ENCODE results near the gene IFITM1.
"Not testable (repeated sequence)": the region's sequence is repeated elsewhere in the genome, so short reads cannot be mapped to it uniquely, and the experiment has no call there.

The IFITM1 gene

DNA sequence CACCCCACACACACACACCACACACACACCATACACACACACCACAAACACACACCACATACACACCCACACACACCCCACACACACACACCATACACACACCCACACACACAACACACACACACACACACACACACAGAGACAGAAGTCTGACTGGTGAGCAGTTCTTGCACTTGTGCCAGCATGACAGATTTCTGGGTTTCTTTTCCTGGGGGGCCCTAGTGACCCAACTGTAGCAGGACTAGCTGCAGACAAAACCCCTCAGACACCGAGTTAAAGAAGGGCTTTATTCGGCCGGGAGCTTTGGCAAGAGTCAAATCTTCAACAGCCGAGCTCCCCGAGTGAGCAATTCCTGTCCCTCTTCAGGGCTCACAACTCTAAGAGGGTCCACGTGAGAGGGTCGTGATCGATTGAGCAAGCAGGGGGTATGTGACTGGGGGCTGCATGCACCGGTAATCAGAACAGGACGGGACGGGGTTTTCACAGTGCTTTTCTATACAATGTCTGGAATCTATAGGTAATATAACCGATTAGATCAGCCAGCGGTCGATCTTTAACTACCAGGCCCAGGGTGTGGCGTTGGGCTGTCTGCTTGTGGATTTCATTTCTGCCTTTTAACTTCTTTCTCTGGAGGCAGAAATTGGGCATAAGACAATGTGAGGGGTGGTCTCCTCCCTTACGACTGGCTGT is 36.3 kb downstream of the IFITM1 start:
- DNase-seq = peak; percentile 16

DNA sequence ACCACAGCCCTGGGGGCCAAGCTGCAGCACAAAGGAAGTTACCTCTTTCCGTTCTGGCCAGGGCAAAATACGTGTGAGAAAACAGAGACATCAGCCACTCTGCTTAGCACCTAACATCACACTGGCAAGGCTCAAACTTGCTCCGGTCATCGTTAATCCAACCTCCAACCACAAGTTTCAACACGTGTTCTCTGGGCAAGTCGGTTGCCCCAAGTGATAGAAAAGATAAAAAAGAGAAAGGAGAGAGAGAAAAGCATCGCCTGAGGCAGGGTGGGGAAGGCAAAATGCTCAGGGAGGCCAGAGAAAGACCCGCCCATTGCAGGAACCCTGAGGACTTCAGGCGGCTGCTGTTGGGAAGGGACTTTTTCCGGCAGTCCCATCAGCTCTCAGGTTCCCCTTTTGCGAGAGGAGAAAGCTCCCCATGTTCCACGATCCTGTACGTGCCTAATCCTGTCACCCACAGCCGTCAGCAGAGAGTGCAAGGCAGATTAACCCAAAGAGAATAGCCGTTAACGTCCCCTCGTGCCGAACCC is 36.9 kb downstream of the IFITM1 start:
- peak; percentile 36 for DNase-seq

DNA sequence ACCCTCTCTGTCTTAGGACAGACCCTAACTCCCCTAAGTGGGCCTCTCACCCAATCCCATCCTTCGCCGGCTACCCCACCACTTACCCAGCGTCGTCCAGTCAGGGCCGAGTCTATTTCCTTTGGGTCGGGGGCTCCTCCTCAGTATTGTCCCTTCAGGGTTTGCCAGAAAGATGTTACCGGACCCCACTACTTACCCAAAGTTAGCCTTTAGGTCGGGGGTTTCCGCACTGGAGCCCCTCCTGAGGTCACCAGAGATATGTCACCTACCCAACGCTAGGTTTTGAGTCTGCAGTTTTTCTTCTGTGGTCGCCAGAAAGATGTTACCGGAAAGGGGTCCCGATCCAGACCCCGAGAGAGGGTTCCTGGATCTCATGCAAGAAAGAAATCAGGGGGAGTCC is 37.6 kb downstream of the IFITM1 start:
- no peak for DNase-seq

DNA sequence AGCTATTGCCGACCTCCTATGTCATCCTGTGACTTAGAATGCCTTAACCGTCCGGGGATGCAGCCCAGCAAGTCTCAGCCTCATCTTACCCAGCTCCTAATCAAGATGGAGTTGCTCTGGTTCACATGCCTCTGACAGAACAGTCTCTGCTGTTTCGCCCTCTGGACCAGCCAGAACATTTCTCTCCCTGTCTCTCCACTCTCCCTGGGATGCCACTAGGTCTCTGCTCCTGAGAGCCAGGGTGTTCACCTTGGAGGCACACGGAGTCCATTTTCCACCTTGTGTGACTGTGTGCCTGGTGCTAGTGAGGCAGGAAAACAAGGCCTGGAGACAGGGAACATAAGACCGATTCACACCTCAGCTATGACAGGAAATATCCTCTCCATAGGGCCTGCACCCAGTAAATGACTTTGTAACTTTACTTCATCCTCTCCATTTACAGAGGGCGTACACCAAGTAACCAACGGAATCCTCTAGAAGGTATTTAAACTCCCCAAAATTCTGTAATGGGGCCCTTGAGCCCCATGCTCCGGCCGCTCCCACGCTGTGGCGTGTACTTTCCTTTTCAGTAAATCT is 38.7 kb downstream of the IFITM1 start:
- DNase-seq = peak; percentile 16

DNA sequence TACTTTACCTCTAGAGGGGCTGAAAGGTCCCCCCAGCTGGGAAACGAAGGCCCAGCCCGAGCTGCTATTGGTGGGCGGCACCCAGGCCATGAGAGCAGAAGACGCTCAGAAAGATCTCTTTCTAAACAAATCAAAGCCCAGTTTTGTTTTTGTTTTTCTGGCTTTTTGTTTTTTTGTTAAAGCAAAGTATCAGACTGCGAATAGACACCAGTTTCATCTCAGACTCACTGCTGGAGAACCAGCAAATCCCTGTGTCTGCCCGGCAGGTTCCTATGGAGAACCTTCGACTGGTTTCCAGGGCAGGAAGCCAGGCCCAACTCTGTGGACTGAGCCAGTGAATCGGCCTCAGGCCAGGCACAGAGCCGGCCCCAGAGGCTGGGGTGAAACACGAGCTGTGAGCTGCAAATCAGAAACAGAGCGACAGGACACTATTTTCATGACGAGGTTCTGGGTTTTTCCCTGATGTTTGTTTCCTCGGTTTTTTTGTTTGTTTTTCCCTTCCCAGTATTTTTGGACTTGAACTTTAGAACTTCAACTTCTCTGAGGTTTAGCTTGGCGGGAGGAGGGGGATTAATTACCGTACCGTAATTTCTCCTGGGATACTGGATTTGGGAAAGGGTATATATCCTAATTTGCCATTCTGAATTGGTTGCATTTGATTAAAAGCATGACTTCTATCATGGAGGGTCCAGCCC is 39.5 kb downstream of the IFITM1 start:
- DNase-seq = peak; percentile 93

DNA sequence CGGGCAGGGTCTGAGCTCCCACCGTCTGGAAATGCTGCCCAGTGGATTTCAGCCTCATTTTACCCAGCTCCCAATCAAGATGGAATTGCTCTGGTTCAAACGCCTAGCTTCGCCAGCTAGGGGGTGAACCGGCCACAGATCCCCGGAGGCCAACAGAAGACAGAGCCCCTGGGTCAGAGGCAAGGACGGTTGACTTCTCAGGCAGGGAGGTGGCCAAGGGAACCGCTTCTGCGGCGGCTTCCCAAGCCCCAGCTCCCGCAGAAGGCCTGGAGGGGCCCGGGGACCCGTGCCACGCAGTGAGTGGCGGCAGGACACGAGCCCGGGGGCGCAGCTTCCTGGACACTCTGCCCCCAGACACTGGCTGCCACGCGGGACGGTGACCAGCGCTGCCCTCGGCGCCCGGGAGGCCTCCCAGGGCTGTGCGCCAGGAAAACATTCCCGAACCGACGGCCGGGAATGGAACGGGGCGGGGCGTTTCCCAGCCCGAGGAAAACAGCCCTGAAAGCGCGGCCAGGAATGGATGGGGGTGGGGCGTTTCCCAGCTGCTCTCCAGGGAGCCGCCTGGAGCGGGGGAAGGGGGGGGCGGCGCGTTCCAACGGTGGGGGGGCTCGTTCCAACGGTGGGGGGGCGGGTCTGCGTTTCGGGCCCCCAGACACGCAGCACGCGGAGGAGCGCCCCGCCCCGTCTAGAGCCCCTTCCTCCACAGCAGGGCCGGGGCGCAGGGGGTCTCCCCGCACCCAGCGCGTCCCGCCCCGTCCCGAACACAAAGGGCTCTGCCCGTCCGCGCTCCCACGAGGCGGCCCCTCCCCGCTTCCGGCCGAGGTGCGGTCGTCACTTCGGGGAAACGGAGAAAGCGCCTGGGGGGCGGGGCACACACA is 42.0 kb downstream of the IFITM1 start:
- DNase-seq = peak; percentile 96

DNA sequence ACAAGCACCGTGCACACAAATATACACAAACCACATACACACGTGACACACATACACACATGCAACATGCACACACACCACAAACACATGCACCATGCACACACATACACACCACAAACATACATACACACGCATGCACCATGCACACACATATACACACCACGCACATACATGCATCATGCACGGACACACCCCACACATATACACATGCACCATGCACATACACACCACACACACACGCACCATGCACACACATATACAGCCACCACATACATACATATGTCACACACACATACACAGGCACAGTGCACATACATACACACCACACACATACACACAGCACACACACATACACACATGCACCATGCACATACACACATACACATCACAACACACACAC is 42.8 kb downstream of the IFITM1 start:
- peak; percentile 6 for DNase-seq

DNA sequence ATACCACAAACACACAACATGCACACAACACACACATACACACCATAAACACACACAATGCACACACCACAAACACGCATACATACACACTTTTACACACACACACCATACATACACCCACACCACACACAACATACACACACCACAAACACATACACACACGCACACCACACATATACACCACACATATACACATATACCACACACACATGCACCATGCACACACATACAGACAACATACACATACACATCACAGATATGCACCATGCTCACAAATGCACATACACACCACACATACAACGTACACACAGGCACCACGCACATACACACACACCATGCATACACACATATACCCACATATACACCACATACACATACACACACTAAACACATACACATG is 43.7 kb downstream of the IFITM1 start:
- peak; percentile 8 for DNase-seq

DNA sequence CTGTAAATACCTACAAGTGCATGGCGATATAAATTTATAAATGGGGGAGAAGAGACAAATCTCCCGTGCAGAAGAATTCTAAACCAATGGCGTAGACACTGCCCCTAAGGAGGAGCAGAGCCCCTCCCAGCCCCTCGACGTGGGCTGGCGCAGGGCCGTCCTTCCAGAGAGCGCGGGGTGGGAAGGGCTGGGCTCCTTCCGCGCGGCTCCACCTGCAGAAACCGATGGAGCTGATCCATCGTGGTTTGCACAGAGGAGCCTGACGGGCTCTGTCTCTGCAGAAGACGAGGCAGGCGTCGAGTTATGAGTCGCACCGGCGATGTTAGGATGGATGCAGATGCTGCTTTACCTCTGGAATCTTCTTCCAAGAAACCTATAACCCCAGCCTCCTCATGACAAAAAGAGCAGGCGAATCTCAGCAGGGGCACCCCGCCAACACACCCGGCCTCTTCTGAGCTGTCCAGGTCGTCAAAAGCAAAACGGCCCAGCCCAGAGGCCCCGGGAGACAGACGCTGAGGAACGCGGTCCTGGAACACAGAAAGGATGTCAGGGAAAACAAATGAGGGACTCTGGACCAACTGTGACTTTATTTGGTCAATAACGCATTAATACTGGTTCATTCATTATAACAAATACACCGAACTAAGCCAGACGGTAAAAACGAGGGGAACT is 44.4 kb downstream of the IFITM1 start:
- DNase-seq = peak; percentile 21

DNA sequence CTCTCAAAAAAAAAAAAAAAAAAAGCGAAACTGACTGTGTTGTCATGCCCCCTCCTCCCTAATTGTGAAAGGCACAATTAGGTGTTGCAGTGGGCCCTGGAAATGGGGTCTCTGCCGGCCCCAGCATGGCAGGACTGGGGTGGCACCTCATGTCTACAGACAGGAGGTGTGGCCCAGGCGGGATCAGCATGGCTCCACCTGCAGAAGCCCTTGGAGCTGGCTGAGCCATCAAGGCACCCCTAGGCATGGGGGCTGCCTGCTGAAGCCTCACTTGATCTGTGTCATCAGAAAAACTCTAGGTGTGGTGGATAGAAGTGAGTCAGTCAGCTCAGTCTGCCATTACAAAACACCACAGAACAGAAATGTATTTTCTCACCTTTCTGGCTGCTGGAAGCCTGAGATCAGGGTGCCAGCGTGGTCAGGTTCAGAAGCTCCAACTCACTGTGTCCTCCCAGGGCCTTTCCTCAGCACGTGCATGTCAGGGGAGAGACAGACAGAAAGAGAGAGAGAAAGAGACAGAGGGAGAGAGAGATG is 45.4 kb downstream of the IFITM1 start:
- DNase-seq = peak; percentile 11

DNA sequence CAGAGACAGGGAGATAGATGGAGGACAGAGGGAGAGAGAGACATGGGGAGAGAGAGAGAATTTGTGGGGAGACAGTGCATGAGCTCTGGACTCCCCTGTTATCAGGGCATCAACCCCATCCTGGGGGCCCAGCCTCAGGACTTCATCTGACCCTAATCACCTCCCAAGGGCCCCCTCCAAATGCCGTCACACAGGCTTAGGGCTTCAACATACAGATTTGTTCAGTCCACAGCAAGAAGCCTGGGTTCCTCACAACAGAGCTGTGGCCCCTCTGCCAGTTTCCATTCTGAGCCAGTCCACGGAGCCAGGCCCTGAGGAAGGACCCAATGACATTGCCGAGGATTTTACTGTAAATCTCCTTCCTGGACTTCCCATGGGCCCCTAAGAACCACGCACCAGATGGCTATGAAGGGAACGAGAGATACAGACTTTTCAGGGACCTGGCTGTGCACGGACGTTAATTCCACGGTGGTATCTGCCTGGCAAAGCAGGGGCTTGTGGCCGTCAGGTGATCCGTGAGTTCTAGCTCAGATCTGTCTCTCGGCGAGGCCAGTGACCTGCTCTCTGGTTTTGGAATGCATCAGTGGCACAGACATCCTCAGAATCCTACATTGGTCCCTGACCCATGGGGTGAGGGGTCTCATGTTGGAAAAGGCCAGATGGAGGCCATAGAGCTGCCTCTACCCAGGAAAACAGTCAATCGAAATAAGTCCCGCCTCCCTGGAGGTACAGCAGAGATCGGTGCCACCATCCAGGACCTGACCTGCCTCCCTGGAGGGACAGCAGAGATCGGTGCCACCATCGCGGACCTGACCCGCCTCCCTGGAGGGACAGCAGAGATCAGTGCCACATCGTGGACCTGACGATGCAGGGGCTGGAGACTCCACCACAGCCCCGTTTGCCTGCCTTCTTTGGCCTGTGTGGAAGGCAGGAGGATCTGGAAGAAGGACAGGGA is 46.8 kb downstream of the IFITM1 start:
- DNase-seq = peak; percentile 36

DNA sequence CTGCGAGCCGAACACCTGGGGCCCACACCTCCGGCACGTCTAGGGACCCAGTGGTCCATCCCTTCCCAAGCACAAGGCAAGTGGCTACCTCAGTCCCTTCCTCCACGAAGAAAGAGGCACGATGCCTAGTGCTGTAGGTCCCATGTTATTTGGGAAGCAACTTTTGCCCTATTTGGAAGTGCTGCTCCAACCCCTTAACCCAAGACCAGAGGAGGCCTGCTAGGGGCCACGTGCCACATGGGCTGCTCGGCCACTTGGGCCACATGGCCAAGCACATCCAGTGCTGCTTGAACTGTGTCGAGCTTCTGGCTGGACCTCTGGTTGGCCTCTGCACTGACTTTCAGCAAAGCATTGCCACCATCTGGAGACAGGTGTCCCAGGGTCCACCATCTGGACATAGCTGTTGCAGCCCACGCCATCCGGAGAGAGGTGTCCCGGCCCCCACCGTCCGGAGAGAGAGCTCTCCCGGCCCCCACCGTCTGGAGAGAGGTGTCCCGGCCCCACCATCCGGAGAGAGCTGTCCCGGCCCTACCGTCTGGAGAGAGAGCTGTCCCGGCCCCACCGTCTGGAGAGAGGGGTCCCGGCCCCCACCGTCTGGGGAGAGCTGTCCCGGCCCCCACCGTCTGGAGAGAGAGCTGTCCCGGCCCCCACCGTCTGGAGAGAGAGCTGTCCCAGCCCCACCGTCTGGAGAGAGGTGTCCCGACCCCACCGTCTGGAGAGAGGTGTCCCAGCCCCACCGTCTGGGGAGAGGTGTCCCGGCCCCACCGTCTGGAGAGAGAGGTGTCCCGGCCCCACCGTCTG is 49.0 kb downstream of the IFITM1 start:
- peak; percentile 17 for DNase-seq

DNA sequence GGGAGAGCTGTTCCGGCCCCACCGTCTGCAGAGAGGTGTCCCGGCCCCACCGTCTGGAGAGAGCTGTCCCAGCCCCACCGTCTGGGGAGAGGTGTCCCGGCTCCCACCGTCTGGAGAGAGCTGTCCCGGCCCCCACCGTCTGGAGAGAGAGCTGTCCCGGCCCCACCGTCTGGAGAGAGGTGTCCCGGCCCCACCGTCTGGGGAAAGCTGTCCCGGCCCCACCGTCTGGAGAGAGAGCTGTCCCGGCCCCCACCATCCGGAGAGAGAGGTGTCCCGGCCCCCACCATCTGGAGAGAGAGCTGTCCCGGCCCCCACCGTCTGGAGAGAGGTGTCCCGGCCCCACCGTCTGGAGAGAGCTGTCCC is 49.6 kb downstream of the IFITM1 start:
- DNase-seq = not testable (repeated sequence)

DNA sequence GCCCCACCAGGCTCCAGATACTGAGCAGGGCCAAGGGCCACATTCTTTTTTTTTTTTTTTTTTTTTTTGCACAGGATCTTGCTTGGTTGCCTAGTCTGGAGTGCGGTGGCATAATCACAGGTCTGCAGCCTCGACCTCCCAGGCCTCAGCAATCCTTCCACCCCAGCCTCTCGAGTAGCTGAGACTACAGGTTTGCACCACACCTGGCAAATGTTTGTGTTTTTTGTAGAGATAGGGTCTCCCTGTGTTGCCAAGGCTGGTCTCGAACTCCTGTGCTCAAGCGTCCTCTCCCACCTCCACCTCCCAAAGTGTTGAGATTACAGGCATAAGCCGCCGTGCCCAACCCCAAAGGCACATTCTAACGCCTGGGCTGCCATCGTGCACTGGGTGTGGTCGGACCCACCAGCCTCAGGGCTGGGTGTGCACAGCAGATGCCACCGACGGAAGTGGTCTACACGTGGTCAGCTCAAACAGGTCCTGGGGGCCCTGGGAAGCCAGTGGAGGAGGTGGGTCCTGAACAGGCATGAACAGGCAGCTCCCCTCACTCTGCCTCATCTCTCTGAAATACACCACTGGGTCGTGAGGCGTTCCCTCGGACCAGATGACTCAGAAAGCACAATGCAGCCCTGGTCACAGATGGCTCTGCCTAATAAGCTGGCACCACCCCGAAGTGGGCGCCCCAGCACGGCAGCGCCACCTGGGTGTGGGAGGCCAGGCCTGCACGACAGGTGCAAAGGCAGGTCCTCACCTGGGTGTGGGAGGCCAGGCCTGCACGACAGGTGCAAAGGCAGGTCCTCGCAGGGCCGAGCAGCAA is 50.3 kb downstream of the IFITM1 start:
- DNase-seq = peak; percentile 16

Data from right hindlimb (tissue), 1 donor.